Measurements from ENCODE around the gene METTL26.

The METTL26 gene

GRCh38 chr16:637081-638018 is 1.2 kb upstream of the METTL26 start:
- TF ChIP-seq CTCF (conservative IDR thresholded peaks at IDR 0.05; ENCODE audit: control insufficient read depth, insufficient read depth, low read depth, low read length) = no peak
- peak overlapping the region; percentile 77 for H3K4me3 ChIP-seq (ENCODE audit: control insufficient read depth, low read depth, low read length)

GRCh38 chr16:635573-636205 is 416 bp downstream of the METTL26 start:
- peak overlapping the region; percentile 77 for H3K4me3 ChIP-seq (ENCODE audit: control insufficient read depth, low read depth, low read length)
- no peak for TF ChIP-seq CTCF (conservative IDR thresholded peaks at IDR 0.05; ENCODE audit: control insufficient read depth, insufficient read depth, low read depth, low read length)
- no peak for DNase-seq (ENCODE audit: low read depth)

More at GRCh38 chr16:637081-638018, 1.2 kb upstream of the METTL26 start:
- DNase-seq (ENCODE audit: low read depth) = peak; percentile 80

- H3K4me3 ChIP-seq (ENCODE audit: control insufficient read depth, low read depth, low read length) = peak overlapping the region; percentile 77
- TF ChIP-seq CTCF (conservative IDR thresholded peaks at IDR 0.05; ENCODE audit: control insufficient read depth, insufficient read depth, low read depth, low read length) = no peak
- DNase-seq (ENCODE audit: low read depth) = no peak
These were observed 1.1 kb downstream of the METTL26 start for GRCh38 chr16:634996-635395.

GRCh38 chr16:634051-634670 is 1.9 kb downstream of the METTL26 start:
- no peak for DNase-seq (ENCODE audit: low read depth)
- TF ChIP-seq CTCF (conservative IDR thresholded peaks at IDR 0.05; ENCODE audit: control insufficient read depth, insufficient read depth, low read depth, low read length) = no peak
- H3K4me3 ChIP-seq (ENCODE audit: control insufficient read depth, low read depth, low read length) = no peak overlapping the region

- no peak for TF ChIP-seq CTCF (conservative IDR thresholded peaks at IDR 0.05; ENCODE audit: control insufficient read depth, insufficient read depth, low read depth, low read length)
- DNase-seq (ENCODE audit: low read depth) = no peak
- H3K4me3 ChIP-seq (ENCODE audit: control insufficient read depth, low read depth, low read length) = no peak overlapping the region
These were observed 2.6 kb downstream of the METTL26 start for GRCh38 chr16:633336-634050.
